Stimulated activated CD4-positive, alpha-beta T cell treated with anti-CD3 and anti-CD28 coated beads, TNF-alpha, amount 100 ng/mL, for 1 hour (primary cell): ENCODE measurements around the gene IDS.
"Not testable (repeated sequence)": the region's sequence is repeated elsewhere in the genome, so short reads cannot be mapped to it uniquely, and the experiment has no call there.

ENCODE experiments used
- DNase-seq, 3 donors: peaks; one replicate each; pipeline ENCODE4 v3.0.0-alpha.2; 2020; ENCODE audit warnings: low read depth in 3 of 3, low spot score in 1 of 3

The IDS gene

DNA sequence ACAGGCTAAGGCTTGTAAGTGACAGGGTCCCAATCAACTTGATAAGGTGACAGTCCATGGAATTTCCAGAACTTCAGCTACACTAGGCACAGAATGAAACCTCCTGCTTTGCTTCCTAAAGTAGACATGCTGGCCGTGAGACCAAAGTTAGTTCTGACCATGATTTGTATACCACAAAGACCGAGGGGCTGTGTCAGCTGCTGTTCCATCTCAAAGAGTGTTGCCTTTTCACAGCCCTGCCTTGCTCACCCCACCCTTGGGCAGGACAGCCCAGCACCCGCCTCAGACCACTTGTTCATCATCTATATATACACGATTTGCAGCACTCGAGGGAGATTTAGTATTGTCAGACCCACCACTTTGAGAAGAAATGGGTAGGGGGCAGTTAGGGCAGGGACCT lies 5.3 kb downstream of the IDS start:
- DNase-seq: no peak

DNA sequence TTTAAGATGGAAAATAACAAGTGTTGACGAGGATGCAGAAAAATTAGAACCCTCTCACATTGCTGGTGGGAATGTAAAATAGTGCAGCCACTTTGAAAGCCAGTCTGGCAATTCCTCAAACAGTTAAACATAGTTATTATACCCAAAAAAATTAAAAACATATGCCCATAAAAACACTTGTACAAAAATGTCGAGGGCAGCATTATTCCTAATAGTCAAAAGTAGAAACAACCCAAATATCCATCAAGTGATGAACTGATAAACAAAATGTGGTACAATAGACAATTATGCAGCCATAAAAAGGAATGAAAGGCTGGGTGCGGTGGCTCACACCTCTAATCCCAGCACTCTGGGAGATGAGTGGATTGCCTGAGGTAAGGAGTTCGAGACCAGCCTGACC lies 6.3 kb downstream of the IDS start:
- DNase-seq: no peak

GRCh38 chrX:149497626-149498025 lies 7.5 kb downstream of the IDS start:
- DNase-seq: no peak

DNA sequence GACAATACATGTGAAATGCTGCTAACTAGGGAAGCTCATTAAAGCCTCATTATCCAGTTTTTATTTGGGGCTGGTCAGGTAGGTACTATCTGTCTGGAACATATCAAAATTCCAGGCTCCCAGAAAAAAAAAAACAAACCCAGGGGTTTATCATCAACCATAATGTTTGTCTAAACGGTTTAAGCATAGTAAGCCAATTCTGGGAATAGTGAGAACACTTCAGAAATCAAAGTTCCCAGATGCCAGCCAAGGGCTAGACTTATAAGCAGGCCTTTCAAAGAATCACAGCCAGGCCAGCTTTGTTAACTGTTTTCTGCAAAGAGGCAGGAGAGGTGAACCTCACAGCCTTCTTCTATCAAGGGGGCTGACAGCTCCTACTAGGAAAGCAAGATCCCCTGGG lies 8.1 kb downstream of the IDS start:
- no peak for DNase-seq

DNA sequence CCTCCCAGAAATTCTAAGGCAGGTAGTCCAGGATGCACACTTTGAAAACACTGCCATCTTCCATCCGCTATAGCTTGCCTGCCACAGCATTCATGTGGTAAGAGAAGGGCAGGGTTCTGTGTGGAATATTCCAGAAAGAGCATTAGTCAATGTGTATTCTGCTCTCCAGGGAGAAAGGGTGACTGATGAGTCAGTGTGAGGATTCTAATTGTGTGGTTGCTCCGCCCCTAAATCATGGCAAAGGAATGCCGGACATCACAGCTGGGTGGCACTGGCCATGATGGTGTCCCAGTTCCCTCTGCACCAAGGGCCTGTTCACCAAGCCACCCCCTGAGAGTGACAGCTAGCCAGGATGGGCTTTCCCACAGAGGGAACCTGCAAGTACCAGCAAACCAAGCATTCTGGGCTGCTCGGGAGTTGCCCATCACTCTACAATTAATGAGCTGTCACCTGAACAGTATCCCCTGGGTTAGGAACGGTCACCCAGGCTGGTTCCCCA lies 9.5 kb downstream of the IDS start:
- DNase-seq: no peak

GRCh38 chrX:149494844-149495565 lies 10.1 kb downstream of the IDS start:
- DNase-seq: no peak

GRCh38 chrX:149493567-149494562 lies 11.2 kb downstream of the IDS start:
- no peak for DNase-seq

DNA sequence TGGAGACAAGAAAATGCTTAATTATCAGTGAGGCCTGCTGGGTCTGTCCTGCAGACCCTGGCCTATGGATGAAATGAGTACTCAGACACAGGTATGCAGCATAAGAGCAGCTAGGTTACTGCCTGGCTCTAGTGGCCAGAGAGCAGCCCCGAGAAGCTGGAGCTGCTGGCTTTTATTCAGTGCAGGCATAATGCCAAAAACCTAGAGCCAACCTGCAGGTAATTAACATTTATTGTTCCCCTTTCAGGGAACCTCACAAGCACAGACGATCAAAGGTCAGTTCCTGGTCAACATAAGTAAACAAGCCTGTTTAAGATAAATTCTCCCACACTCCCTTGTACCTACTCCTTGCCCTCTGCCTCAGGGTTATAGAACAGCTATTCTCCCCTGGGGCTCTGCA lies 13.3 kb downstream of the IDS start:
- no peak for DNase-seq

DNA sequence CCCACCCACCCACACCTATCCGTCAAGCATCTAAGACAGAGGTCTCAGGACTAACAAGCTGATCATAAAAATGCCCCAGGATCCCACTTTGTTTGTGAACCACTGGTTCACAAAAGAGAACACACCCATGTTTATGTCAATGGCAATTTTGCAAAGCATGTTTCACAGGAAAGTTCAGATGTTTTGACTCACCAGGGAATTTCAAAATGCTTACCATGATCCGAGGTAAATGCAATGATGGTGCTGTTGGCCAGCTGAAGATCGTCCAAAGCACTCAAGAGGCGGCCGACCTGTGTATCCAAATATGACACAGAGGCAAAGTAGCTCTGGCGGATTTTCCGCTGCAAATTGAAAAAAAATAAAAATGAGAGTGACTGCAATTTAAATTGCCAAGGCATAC lies 15.0 kb downstream of the IDS start:
- DNase-seq: no peak

- not testable (repeated sequence) for DNase-seq
These were observed 16.6 kb downstream of the IDS start for GRCh38 chrX:149488411-149489052.

DNA sequence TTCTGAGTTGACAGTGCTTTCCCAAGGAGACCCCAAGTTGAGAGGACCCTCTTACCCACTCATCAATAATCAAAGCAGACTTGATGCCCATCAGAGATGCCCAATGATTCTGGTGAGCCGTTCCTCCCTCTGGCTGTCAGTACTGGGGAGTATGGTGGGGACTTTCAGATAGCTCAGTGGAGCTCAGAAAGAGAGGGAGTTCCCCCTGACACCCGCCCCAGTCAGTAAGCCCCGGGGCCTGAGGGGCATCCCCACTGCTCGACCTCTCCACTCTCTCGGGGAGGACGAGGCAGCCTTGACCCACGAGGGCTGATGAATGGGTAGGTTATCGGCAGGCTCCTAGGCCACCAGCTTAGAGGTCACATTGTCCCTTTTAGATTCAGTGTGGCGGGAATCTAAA lies 17.1 kb downstream of the IDS start:
- DNase-seq: not testable (repeated sequence)

DNA sequence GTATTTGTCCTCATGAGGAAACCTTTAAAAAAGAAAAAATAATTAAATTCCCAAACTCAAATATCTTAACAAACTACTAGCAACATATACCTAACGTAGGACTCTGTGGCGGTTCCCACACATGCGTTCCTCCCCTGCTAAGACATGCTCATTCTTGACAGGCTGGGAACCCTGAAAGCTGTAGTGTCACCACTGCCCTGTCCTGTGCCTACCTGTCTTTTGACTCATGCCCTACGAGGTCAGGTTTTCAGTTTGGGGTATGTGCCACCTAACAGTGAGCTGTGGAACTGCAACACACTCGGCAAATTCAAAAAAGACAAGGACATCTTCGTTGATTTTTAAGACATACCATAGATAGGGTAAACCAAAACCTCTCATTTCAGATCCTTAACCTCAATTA lies 17.8 kb downstream of the IDS start:
- DNase-seq: no peak

GRCh38 chrX:149476513-149476912 lies 28.6 kb downstream of the IDS start:
- no peak for DNase-seq

DNA sequence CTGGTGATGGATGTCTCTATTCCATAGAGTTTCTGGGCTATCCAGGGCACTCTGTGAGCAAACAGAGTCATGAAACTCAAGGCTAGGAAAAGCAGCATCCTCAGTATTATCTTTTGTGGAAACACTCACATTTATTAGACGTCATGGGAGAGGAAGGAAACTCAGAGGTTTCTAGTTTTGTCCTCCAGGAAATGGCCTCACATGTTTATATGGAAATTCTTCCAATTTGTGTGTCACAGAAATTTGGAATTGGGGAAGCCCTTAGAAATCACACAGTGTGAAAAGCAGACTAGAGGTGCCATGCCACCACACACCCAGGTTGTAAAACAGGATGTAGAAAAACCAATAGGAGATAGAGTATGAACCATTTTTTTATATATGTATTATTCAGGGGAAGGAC lies 31.1 kb downstream of the IDS start:
- DNase-seq: no peak

DNA sequence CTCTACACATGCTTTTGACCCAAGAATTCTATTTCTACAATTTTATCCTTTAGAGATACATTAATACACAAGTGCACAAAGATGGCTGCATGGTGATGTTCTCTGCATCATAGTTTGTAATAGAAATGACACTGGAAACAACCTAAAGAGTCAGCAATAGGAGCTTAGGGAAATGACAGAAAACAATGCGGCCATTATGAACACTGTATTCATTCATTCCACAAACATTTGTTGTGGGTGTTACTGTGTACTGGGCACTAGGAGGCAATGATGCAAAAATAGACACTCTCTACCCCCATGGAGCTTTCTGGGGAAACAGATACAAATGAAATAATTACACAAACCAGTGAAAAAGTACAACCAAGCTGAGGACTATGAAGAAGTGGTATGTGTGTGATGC lies 32.0 kb downstream of the IDS start:
- DNase-seq: no peak

- DNase-seq: no peak
These were observed 32.5 kb downstream of the IDS start for GRCh38 chrX:149472625-149473024.

DNA sequence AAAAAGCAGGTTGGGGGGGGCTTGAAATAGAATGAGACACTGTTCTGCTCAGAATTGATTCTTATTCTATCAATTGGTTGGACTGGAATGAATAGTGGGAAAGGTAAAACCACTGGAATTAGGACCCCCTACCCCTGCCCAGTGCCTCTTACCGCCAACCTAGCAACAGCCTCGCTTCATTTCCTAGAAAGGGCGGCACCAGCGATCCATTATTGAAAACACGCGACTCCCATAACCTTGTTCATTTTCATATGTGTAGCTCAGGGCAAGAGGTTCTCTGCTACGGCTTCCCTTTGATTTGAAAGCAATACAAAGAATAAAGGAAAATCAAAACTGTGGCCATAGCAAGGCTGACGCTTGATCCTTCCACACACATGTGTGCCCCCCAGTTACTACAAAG lies 33.7 kb downstream of the IDS start:
- no peak for DNase-seq

- DNase-seq: peak in 2 of 3 donors; percentile 8 to 58
These were observed 34.2 kb downstream of the IDS start for GRCh38 chrX:149470955-149471354.

GRCh38 chrX:149469406-149469805 lies 35.7 kb downstream of the IDS start:
- DNase-seq: no peak

GRCh38 chrX:149467920-149468319 lies 37.2 kb downstream of the IDS start:
- no peak for DNase-seq

- no peak for DNase-seq
These were observed 37.6 kb downstream of the IDS start for GRCh38 chrX:149467461-149467860.

- DNase-seq: no peak
These were observed 42.3 kb downstream of the IDS start for GRCh38 chrX:149462849-149463248.
